NCI-H345 (cell line): ENCODE measurements around the gene APBB2.

ENCODE experiments used
- DNase-seq: peaks from one replicate; lab custom pipeline; 2025; lab: John Stamatoyannopoulos, UW

Gene APBB2

GRCh38 chr4:41134581-41134980 lies 79.8 kb downstream of the APBB2 start:
- no peak for DNase-seq

GRCh38 chr4:41133454-41134018 lies 80.8 kb downstream of the APBB2 start:
- no peak for DNase-seq

- peak; percentile 32 for DNase-seq
Observed at GRCh38 chr4:41132055-41132683, 82.2 kb downstream of the APBB2 start.

- DNase-seq: no peak
Observed at GRCh38 chr4:41129936-41130440, 84.4 kb downstream of the APBB2 start.

- DNase-seq: peak; percentile 23
Observed at GRCh38 chr4:41129128-41129754, 85.1 kb downstream of the APBB2 start.

GRCh38 chr4:41125558-41126311 lies 88.6 kb downstream of the APBB2 start:
- DNase-seq: no peak

GRCh38 chr4:41124916-41125548 lies 89.3 kb downstream of the APBB2 start:
- DNase-seq: no peak

GRCh38 chr4:41122775-41123174 lies 91.6 kb downstream of the APBB2 start:
- no peak for DNase-seq

- DNase-seq: no peak
Observed at GRCh38 chr4:41122309-41122708, 92.0 kb downstream of the APBB2 start.

GRCh38 chr4:41121906-41122305 lies 92.4 kb downstream of the APBB2 start:
- no peak for DNase-seq

- DNase-seq: no peak
Observed at GRCh38 chr4:41120297-41121217, 93.8 kb downstream of the APBB2 start.

- no peak for DNase-seq
Observed at GRCh38 chr4:41119867-41120295, 94.5 kb downstream of the APBB2 start.

- DNase-seq: no peak
Observed at GRCh38 chr4:41111791-41112190, 102.6 kb downstream of the APBB2 start.

- DNase-seq: no peak
Observed at GRCh38 chr4:41110050-41110449, 104.3 kb downstream of the APBB2 start.

- DNase-seq: no peak
Observed at GRCh38 chr4:41108481-41108880, 105.9 kb downstream of the APBB2 start.

GRCh38 chr4:41106694-41107419 lies 107.5 kb downstream of the APBB2 start:
- no peak for DNase-seq

GRCh38 chr4:41106081-41106480 lies 108.3 kb downstream of the APBB2 start:
- no peak for DNase-seq

GRCh38 chr4:41104155-41104554 lies 110.2 kb downstream of the APBB2 start:
- DNase-seq: no peak

GRCh38 chr4:41103657-41104056 lies 110.7 kb downstream of the APBB2 start:
- no peak for DNase-seq

GRCh38 chr4:41102414-41103092 lies 111.8 kb downstream of the APBB2 start:
- peak; percentile 25 for DNase-seq
